Fibroblast of mammary gland (primary cell): ENCODE data around the gene F10.

Experiments
- DNase-seq: peaks from one replicate; pipeline ENCODE4 v3.0.0-alpha.2; 2010; ENCODE audit warnings: low read depth
- H3K4me3 ChIP-seq: 2 replicates; pipeline ENCODE4 v1.5.1; 2011; ENCODE audit warnings: low read depth, mild to moderate bottlenecking, low read length, moderate library complexity; ENCODE audit not compliant: control insufficient read depth
- CTCF ChIP-seq: conservative IDR thresholded peaks from 2 replicates; pipeline ENCODE4 v1.5.1; 2011; ENCODE audit warnings: low read depth, low read length, inconsistent platforms; ENCODE audit not compliant: control insufficient read depth, insufficient read depth

F10 gene

DNA sequence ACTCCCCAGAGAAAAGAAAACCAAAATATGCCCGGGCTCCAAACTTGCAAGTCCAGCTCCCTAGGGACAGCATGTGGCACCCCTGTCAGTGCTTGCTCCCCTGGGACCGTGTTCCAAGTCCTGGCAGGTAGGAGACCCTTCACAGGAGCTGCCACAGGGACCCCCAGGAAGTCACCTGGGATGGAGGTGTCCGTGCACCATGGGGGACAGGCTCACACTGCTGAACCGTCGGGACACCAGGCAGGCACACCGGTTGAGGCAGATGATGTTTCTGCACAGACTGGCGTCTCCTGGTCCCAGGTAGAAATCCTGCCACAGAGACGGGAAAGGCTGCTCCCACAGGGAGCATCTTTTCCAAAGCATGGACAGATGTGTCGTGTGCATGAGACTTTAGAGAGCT lies 24.2 kb downstream of the F10 start:
- no peak overlapping the region for H3K4me3 ChIP-seq
- no peak for TF ChIP-seq CTCF
- DNase-seq, result no peak

DNA sequence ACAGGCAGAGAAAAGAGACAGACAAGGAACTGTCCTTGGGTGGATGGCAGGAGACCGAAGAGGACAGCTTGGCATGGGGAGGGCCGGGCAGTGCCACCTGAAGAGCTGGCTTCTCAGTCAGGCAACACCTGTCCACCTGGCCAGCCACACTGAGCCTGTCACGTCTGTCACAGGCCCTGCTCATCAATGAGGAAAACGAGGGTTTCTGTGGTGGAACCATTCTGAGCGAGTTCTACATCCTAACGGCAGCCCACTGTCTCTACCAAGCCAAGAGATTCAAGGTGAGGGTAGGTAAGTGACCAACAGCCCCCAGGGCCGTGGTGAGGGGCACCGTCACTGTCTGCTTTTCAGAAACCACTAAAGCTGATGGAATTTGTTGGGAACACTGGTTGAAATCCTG lies 24.6 kb downstream of the F10 start:
- TF ChIP-seq CTCF, result no peak
- DNase-seq, result no peak
- H3K4me3 ChIP-seq, result no peak overlapping the region

GRCh38 chr13:113148407-113148806 lies 25.8 kb downstream of the F10 start:
- no peak overlapping the region for H3K4me3 ChIP-seq
- TF ChIP-seq CTCF, result no peak
- no peak for DNase-seq

DNA sequence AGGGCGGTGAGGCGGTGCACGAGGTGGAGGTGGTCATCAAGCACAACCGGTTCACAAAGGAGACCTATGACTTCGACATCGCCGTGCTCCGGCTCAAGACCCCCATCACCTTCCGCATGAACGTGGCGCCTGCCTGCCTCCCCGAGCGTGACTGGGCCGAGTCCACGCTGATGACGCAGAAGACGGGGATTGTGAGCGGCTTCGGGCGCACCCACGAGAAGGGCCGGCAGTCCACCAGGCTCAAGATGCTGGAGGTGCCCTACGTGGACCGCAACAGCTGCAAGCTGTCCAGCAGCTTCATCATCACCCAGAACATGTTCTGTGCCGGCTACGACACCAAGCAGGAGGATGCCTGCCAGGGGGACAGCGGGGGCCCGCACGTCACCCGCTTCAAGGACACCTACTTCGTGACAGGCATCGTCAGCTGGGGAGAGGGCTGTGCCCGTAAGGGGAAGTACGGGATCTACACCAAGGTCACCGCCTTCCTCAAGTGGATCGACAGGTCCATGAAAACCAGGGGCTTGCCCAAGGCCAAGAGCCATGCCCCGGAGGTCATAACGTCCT lies 26.4 kb downstream of the F10 start:
- DNase-seq, result no peak
- no peak overlapping the region for H3K4me3 ChIP-seq
- TF ChIP-seq CTCF, result no peak

DNA sequence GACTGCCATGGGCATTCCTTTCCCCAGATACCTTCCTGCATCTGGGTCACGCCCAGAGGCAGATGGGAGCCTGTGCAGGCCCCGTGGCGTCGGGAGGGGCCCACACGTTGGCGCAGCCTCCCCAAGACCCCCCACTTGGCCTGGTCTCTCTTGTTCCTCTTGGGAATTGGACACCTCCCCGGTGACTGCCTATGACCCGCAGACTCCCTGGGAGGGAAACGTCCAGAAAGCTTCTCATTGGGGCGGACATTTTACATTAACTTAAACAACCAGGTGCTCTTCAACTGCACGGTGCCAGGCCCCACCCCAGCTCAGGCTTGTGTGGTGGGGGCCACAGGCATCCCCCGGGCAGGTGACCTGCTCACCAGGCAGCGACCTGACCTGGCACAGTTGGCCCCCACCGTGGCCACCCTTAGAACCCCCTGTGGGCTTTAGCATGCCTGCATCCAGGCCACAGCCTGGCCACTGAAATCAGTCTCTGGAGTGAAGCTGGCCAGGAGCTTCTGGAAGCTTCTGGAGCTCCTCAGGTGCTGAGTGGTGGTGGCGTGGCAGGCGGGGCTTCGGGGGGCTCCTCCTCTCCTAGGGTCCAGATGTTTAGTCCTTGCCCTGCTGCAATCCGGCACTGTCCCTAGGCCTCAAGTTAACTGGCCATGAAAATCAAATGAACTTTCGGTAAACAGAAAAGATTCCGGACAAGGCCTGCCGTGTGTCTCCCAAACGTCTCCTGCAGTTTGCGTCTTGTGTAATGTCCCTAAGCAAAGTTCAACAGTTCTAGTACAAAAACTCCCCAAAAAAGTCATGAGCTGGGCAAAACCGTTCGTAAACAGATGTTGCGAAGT lies 27.3 kb downstream of the F10 start:
- DNase-seq, result no peak
- no peak overlapping the region for H3K4me3 ChIP-seq
- no peak for TF ChIP-seq CTCF

DNA sequence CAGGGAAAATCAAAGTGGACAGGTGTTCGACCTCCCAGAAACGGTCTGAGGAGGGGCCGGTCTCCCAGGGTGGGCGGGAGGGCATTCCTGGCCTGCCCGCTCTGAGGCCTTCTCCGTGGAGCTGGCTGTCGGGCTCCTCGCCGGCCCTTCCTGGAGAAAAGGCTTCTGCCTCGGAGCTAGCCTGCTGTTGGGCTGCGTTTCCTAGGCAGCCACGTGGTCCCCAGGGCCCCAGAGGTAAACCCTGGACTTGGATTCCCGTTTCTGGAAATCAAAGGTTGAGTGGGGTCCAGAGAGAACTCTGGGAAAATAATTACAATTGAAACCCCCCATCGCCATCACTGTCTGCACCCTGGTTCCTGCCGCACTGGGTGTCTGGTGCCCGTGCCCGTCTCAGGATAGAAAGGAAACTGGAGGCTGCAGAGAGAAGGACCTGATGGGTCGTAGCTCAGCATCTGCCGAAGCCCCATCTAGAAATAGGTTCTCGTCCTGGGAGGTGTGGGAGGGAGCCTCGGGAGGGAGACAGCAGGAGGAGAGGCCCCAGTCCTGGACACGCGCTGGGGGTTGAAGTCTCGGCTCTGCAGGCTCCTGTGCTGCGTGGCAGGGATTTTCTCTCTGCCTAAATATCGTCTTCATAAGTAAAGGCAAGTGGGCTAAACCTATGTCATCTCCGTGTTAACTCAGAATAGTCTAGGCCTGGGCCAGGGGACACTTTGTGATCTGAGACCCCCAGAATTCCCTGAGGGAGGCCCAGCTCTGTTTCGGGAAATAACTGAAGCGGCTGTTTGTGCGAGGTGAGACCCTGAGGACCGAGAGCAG lies 28.2 kb downstream of the F10 start:
- TF ChIP-seq CTCF, result no peak
- H3K4me3 ChIP-seq, result no peak overlapping the region
- no peak for DNase-seq
